Breast epithelium (tissue), 4 donors: ENCODE data around the gene RPS6KL1. TPM values are rescaled to one million over a fixed set of nuclear protein-coding genes. Genes with fewer than 3 reads are reported as not detected.

Experiments used
- DNase-seq, 2 donors: peaks; one replicate each; pipeline ENCODE4 v3.0.0-alpha.2; 2019; ENCODE audit warnings: low spot score in 2 of 2
- H3K27ac ChIP-seq, 2 donors: fragments of 200-600 bp; sonication (generic) in 1 of 2; one replicate each; pipeline ENCODE4 v1.5.1; 2016 to 2019; ENCODE audit warnings: mild to moderate bottlenecking in 1 of 2
- H3K27me3 ChIP-seq, 2 donors: fragments of 200-600 bp; sonication (generic) in 1 of 2; one replicate each; pipeline versions ENCODE4 v1.5.1 to v1.6.0; 2017 to 2019; ENCODE audit warnings: control low read depth in 1 of 2, mild to moderate bottlenecking in 1 of 2
- H3K36me3 ChIP-seq: fragments of 200-600 bp; one replicate; pipeline ENCODE4 v1.5.1; 2019
- H3K4me1 ChIP-seq, 2 donors: fragments of 200-600 bp; sonication (generic); one replicate each; pipeline ENCODE4 v1.5.1; 2016 to 2019; ENCODE audit warnings: control low read depth in 1 of 2
- H3K4me3 ChIP-seq, 3 donors: fragments of 200-600 bp; sonication (generic); 1 replicate in 2 of 3; 2 replicates in 1 of 3; pipeline ENCODE4 v1.5.1; 2016 to 2019; ENCODE audit warnings: mild to moderate bottlenecking in 3 of 3, moderate library complexity in 2 of 3
- H3K9me3 ChIP-seq, 2 donors: fragments of 200-600 bp; sonication (generic) in 1 of 2; one replicate each; pipeline ENCODE4 v1.5.1; 2016 to 2019; ENCODE audit warnings: control low read depth in 1 of 2
- CTCF ChIP-seq, 3 donors: fragments of 450-650 bp; IDR thresholded peaks; one replicate each; pipeline ENCODE4 v1.5.1; 2016 to 2017; ENCODE audit warnings: antibody characterized with exemption in 3 of 3, mild to moderate bottlenecking in 3 of 3, moderate library complexity in 3 of 3
- POLR2A ChIP-seq: fragments of 450-650 bp; IDR thresholded peaks from one replicate; pipeline ENCODE4 v1.6.1; 2016; ENCODE audit warnings: antibody characterized with exemption, mild to moderate bottlenecking, moderate library complexity
- POLR2AphosphoS5 ChIP-seq, 3 donors: sonication (generic); formaldehyde crosslinking; IDR thresholded peaks; one replicate each; pipeline ENCODE4 v1.6.1; 2017; ENCODE audit warnings: antibody characterized with exemption in 3 of 3
- intact Hi-C: fragments of 100-400 bp; cut with DNase I; formaldehyde crosslinking; loops from one replicate; pipeline ENCODE4 v1.15.1; 2023; ENCODE audit warnings: low total_unique reads
- total RNA-seq, 3 donors: library from RNA; depleted of rRNA; stranded (reverse); fragments of >200 nt; gene quantifications; one replicate each; pipeline ENCODE4 v1.1.0, GENCODE V29; 2016

The RPS6KL1 gene
- total RNA-seq, 3 donors from 2014 or later: 2.9 to 5.6 (median 3.3) TPM

GRCh38 chr14:74875941-74876913, 46.8 kb downstream of the RPS6KL1 start, which contains the start of gene PROX2:
Gene PROX2 (minus strand): TSS chr14:74876145. CDS start chr14:74863834, 12,311 bp downstream.
- Histone ChIP-seq H3K36me3 (no peaks in the 10 kb centered on the region), H3K9me3 (no peaks in the 10 kb centered on the region), H3K4me3 (no peak within 1 kb of the TSS), H3K27ac (no peak within 1 kb of the TSS), H3K4me1 (no peaks in the 10 kb centered on the region), H3K27me3 (no peaks in the 10 kb centered on the region)
- no peak for DNase-seq
- TF ChIP-seq CTCF (IDR thresholded peaks at IDR 0.05) (no peak), POLR2A (no peak), POLR2AphosphoS5 (IDR thresholded peaks at IDR 0.05) (no peak)
- intact Hi-C loops: loop anchor here (2.0 kb wide), 1 partner anchor 79 kb away; no protein-coding TSS in a partner anchor

GRCh38 chr14:74875204-74875603, 47.9 kb downstream of the RPS6KL1 start:
- DNase-seq: no peak
- Histone ChIP-seq H3K36me3 (no peaks in the 10 kb centered on the region), H3K4me3 (no peak overlapping the region), H3K27ac (no peak overlapping the region), H3K27me3 (no peaks in the 10 kb centered on the region), H3K9me3 (no peaks in the 10 kb centered on the region), H3K4me1 (no peaks in the 10 kb centered on the region)
- TF ChIP-seq POLR2A: no peak
- no peak for TF ChIP-seq CTCF (IDR thresholded peaks at IDR 0.05)
- no peak for TF ChIP-seq POLR2AphosphoS5 (IDR thresholded peaks at IDR 0.05)
- intact Hi-C loops: loop anchor here (2.0 kb wide), 1 partner anchor 78 kb away; no protein-coding TSS in a partner anchor

GRCh38 chr14:74871819-74872218, 51.2 kb downstream of the RPS6KL1 start:
- H3K4me3 ChIP-seq: no peak overlapping the region
- H3K27me3 ChIP-seq: no peaks in the 10 kb centered on the region
- H3K4me1 ChIP-seq: no peaks in the 10 kb centered on the region
- H3K27ac ChIP-seq: no peak overlapping the region
- TF ChIP-seq CTCF (IDR thresholded peaks at IDR 0.05): no peak
- no peak for TF ChIP-seq POLR2A
- no peak for TF ChIP-seq POLR2AphosphoS5 (IDR thresholded peaks at IDR 0.05)
- intact Hi-C loops: no loop called here
- no peaks in the 10 kb centered on the region for H3K9me3 ChIP-seq
- no peaks in the 10 kb centered on the region for H3K36me3 ChIP-seq
- no peak for DNase-seq

- H3K4me3 ChIP-seq: no peak overlapping the region
- H3K27ac ChIP-seq: no peak overlapping the region
- TF ChIP-seq CTCF (IDR thresholded peaks at IDR 0.05): no peak
- TF ChIP-seq POLR2A: no peak
- no peak for TF ChIP-seq POLR2AphosphoS5 (IDR thresholded peaks at IDR 0.05)
- H3K9me3 ChIP-seq: no peaks in the 10 kb centered on the region
- no peaks in the 10 kb centered on the region for H3K36me3 ChIP-seq
- no peaks in the 10 kb centered on the region for H3K4me1 ChIP-seq
- no peak for DNase-seq
- intact Hi-C loops: no loop called here
- no peaks in the 10 kb centered on the region for H3K27me3 ChIP-seq
These were observed 54.3 kb downstream of the RPS6KL1 start for GRCh38 chr14:74868739-74869138.

- intact Hi-C loops: no loop called here
These were observed 55.4 kb downstream of the RPS6KL1 start for GRCh38 chr14:74867673-74868072.

More at GRCh38 chr14:74867673-74868072, 55.4 kb downstream of the RPS6KL1 start:
- DNase-seq: peak in 1 of 2 donors; percentile 48
- no peaks in the 10 kb centered on the region for H3K27me3 ChIP-seq
- no peak overlapping the region for H3K4me3 ChIP-seq
- H3K27ac ChIP-seq: peak overlapping the region in 1 of 2 donors; percentile 25
- no peak for TF ChIP-seq POLR2AphosphoS5 (IDR thresholded peaks at IDR 0.05)
- no peak for TF ChIP-seq POLR2A
- TF ChIP-seq CTCF (IDR thresholded peaks at IDR 0.05): no peak
- no peaks in the 10 kb centered on the region for H3K4me1 ChIP-seq
- H3K36me3 ChIP-seq: no peaks in the 10 kb centered on the region
- no peaks in the 10 kb centered on the region for H3K9me3 ChIP-seq
